HL-60 (cell line): Measurements from ENCODE around the gene FSD1L.

Source experiments
- DNase-seq, 2 experiments: peaks; one replicate each; pipeline ENCODE4 v3.0.0-alpha.2; 2010 to 2020; ENCODE audit warnings: low read depth in 1 of 2, low spot score in 1 of 2
- H3K27ac ChIP-seq: fragments of 250-450 bp; sonication (Bioruptor Pico); replicated peaks from 2 replicates; pipeline ENCODE4 v1.5.1; 2020; ENCODE audit warnings: mild to moderate bottlenecking, moderate library complexity
- H3K27me3 ChIP-seq: fragments of 250-450 bp; sonication (Bioruptor Pico); 2 replicates; pipeline ENCODE4 v1.5.1; 2021; ENCODE audit warnings: mild to moderate bottlenecking, moderate library complexity; ENCODE audit not compliant: insufficient read depth, poor library complexity, severe bottlenecking
- H3K4me3 ChIP-seq: replicated peaks from 2 replicates; pipeline ENCODE4 v1.5.1; 2011; ENCODE audit warnings: mild to moderate bottlenecking, control low read depth, low read length; ENCODE audit not compliant: insufficient read depth
- CTCF ChIP-seq: IDR thresholded peaks from one replicate; pipeline ENCODE4 v1.5.1; 2011; ENCODE audit warnings: low read length, control low read depth, inconsistent platforms; ENCODE audit not compliant: insufficient read depth
- GABPA ChIP-seq: IDR thresholded peaks from 2 replicates; pipeline ENCODE4 v1.6.1; 2012; ENCODE audit warnings: low read depth
- POLR2AphosphoS5 ChIP-seq: IDR thresholded peaks from 2 replicates; pipeline ENCODE4 v1.6.1; 2012; ENCODE audit warnings: low read depth
- REST ChIP-seq: IDR thresholded peaks from 2 replicates; pipeline ENCODE4 v1.6.1; 2012; ENCODE audit warnings: low read depth; ENCODE audit not compliant: insufficient replicate concordance
- SPI1 ChIP-seq: IDR thresholded peaks from 2 replicates; pipeline ENCODE4 v1.6.1; 2012; ENCODE audit warnings: low read depth, mild to moderate bottlenecking, borderline replicate concordance

The FSD1L gene

GRCh38 chr9:105484226-105484625, 36.4 kb downstream of the FSD1L start:
- DNase-seq: no peak
- H3K27me3 ChIP-seq: no peaks in the 10 kb centered on the region
- H3K4me3 ChIP-seq: no peak overlapping the region
- TF ChIP-seq CTCF (no peak), GABPA (no peak), POLR2AphosphoS5 (no peak), SPI1 (no peak), REST (no peak)
- no peak overlapping the region for H3K27ac ChIP-seq

GRCh38 chr9:105485131-105485530, 37.3 kb downstream of the FSD1L start:
- no peaks in the 10 kb centered on the region for H3K27me3 ChIP-seq
- no peak overlapping the region for H3K27ac ChIP-seq

GRCh38 chr9:105496826-105497225, 49.0 kb downstream of the FSD1L start:
- H3K4me3 ChIP-seq: no peak overlapping the region
- DNase-seq: no peak
- no peaks in the 10 kb centered on the region for H3K27me3 ChIP-seq
- no peak overlapping the region for H3K27ac ChIP-seq
- TF ChIP-seq POLR2AphosphoS5 (no peak), SPI1 (peak; percentile 4; the same call in 1 of the 2 replicates)

More at GRCh38 chr9:105485131-105485530, 37.3 kb downstream of the FSD1L start:
- no peak for TF ChIP-seq REST
- no peak for DNase-seq
- no peak overlapping the region for H3K4me3 ChIP-seq

- DNase-seq: no peak
- TF ChIP-seq CTCF: no peak
- no peak for TF ChIP-seq REST
- no peak for TF ChIP-seq POLR2AphosphoS5
- TF ChIP-seq SPI1: no peak
- no peak for TF ChIP-seq GABPA
- no peak overlapping the region for H3K4me3 ChIP-seq
- no peaks in the 10 kb centered on the region for H3K27me3 ChIP-seq
- H3K27ac ChIP-seq: no peak overlapping the region
Observed at GRCh38 chr9:105497704-105498103, 49.9 kb downstream of the FSD1L start.
